Measurements from ENCODE around the gene MTRR.

The MTRR gene

GRCh38 chr5:7849681-7850394, 19.1 kb upstream of the MTRR start:
- intact Hi-C loops (cut with micrococcal nuclease), result no loop called here
- H3K4me1 Mint-ChIP-seq (ENCODE audit: low read depth), result peaks cover 5% of the 10 kb centered on the region
- no peaks in the 10 kb centered on the region for H3K9me3 Mint-ChIP-seq
- no peak overlapping the region for H3K27ac Mint-ChIP-seq
- H3K36me3 Mint-ChIP-seq (ENCODE audit: low read depth), result no peaks in the 10 kb centered on the region
- H3K27me3 Mint-ChIP-seq, result peaks cover 66% of the 10 kb centered on the region
- H3K4me3 Mint-ChIP-seq, result peak overlapping the region; percentile 4

GRCh38 chr5:7850395-7851239, 18.3 kb upstream of the MTRR start, which contains the start of gene CFAP90:
TSS of gene CFAP90 (minus strand) at chr5:7851133. CDS start at chr5:7851021, 112 bp downstream.
- Mint-ChIP-seq H3K9me3 (no peaks in the 10 kb centered on the region), H3K4me3 (peak within 1 kb of the TSS; percentile 67), H3K4me1 (ENCODE audit: low read depth) (peaks cover 5% of the 10 kb centered on the region), H3K27ac (no peak within 1 kb of the TSS), H3K36me3 (ENCODE audit: low read depth) (no peaks in the 10 kb centered on the region), H3K27me3 (peaks cover 67% of the 10 kb centered on the region)
- intact Hi-C loops (cut with micrococcal nuclease), result no loop called here

- intact Hi-C loops (cut with micrococcal nuclease), result no loop called here
- peaks cover 68% of the 10 kb centered on the region for H3K27me3 Mint-ChIP-seq
Observed at GRCh38 chr5:7851240-7851592, 17.7 kb upstream of the MTRR start.

GRCh38 chr5:7851617-7852289, 17.2 kb upstream of the MTRR start:
- intact Hi-C loops (cut with micrococcal nuclease), result no loop called here
- Mint-ChIP-seq H3K27me3 (peaks cover 62% of the 10 kb centered on the region), H3K9me3 (no peaks in the 10 kb centered on the region), H3K27ac (no peak overlapping the region), H3K36me3 (ENCODE audit: low read depth) (no peaks in the 10 kb centered on the region), H3K4me3 (no peak overlapping the region), H3K4me1 (ENCODE audit: low read depth) (peaks cover 5% of the 10 kb centered on the region)

More at GRCh38 chr5:7851240-7851592, 17.7 kb upstream of the MTRR start:
- H3K4me3 Mint-ChIP-seq, result peak overlapping the region; percentile 67
- no peak overlapping the region for H3K27ac Mint-ChIP-seq
- H3K36me3 Mint-ChIP-seq (ENCODE audit: low read depth), result no peaks in the 10 kb centered on the region
- H3K4me1 Mint-ChIP-seq (ENCODE audit: low read depth), result peaks cover 5% of the 10 kb centered on the region
- H3K9me3 Mint-ChIP-seq, result no peaks in the 10 kb centered on the region

- Mint-ChIP-seq H3K4me1 (ENCODE audit: low read depth) (peaks cover 5% of the 10 kb centered on the region), H3K36me3 (ENCODE audit: low read depth) (peaks cover 1% of the 10 kb centered on the region), H3K4me3 (no peak overlapping the region), H3K27ac (no peak overlapping the region), H3K27me3 (peaks cover 55% of the 10 kb centered on the region), H3K9me3 (no peaks in the 10 kb centered on the region)
- intact Hi-C loops (cut with micrococcal nuclease), result no loop called here
Observed at GRCh38 chr5:7852542-7852941, 16.4 kb upstream of the MTRR start.

GRCh38 chr5:7852988-7853387, 16.0 kb upstream of the MTRR start:
- intact Hi-C loops (cut with micrococcal nuclease), result no loop called here
- Mint-ChIP-seq H3K27me3 (peaks cover 52% of the 10 kb centered on the region), H3K36me3 (ENCODE audit: low read depth) (peaks cover 6% of the 10 kb centered on the region), H3K27ac (no peak overlapping the region), H3K4me1 (ENCODE audit: low read depth) (peaks cover 5% of the 10 kb centered on the region), H3K4me3 (no peak overlapping the region), H3K9me3 (no peaks in the 10 kb centered on the region)

- H3K4me1 Mint-ChIP-seq (ENCODE audit: low read depth), result peaks cover 5% of the 10 kb centered on the region
- peaks cover 30% of the 10 kb centered on the region for H3K27me3 Mint-ChIP-seq
- no peak overlapping the region for H3K4me3 Mint-ChIP-seq
- intact Hi-C loops (cut with micrococcal nuclease), result no loop called here
- H3K36me3 Mint-ChIP-seq (ENCODE audit: low read depth), result peaks cover 29% of the 10 kb centered on the region
- no peak overlapping the region for H3K27ac Mint-ChIP-seq
- no peaks in the 10 kb centered on the region for H3K9me3 Mint-ChIP-seq
Observed at GRCh38 chr5:7855611-7856010, 13.3 kb upstream of the MTRR start.

- H3K27me3 Mint-ChIP-seq, result peaks cover 18% of the 10 kb centered on the region
Observed at GRCh38 chr5:7856855-7857254, 12.1 kb upstream of the MTRR start.

GRCh38 chr5:7857361-7857760, 11.6 kb upstream of the MTRR start:
- Mint-ChIP-seq H3K27ac (no peak overlapping the region), H3K4me1 (ENCODE audit: low read depth) (no peaks in the 10 kb centered on the region), H3K36me3 (ENCODE audit: low read depth) (peaks cover 45% of the 10 kb centered on the region), H3K4me3 (no peak overlapping the region), H3K9me3 (no peaks in the 10 kb centered on the region), H3K27me3 (peaks cover 13% of the 10 kb centered on the region)
- intact Hi-C loops (cut with micrococcal nuclease), result no loop called here

More at GRCh38 chr5:7856855-7857254, 12.1 kb upstream of the MTRR start:
- intact Hi-C loops (cut with micrococcal nuclease), result no loop called here
- Mint-ChIP-seq H3K27ac (no peak overlapping the region), H3K4me3 (no peak overlapping the region), H3K9me3 (no peaks in the 10 kb centered on the region), H3K36me3 (ENCODE audit: low read depth) (peaks cover 42% of the 10 kb centered on the region), H3K4me1 (ENCODE audit: low read depth) (no peaks in the 10 kb centered on the region)

- no peak overlapping the region for H3K27ac Mint-ChIP-seq
- H3K4me3 Mint-ChIP-seq, result no peak overlapping the region
- H3K27me3 Mint-ChIP-seq, result peaks cover 10% of the 10 kb centered on the region
- H3K4me1 Mint-ChIP-seq (ENCODE audit: low read depth), result no peaks in the 10 kb centered on the region
- no peaks in the 10 kb centered on the region for H3K9me3 Mint-ChIP-seq
- intact Hi-C loops (cut with micrococcal nuclease), result no loop called here
- peaks cover 52% of the 10 kb centered on the region for H3K36me3 Mint-ChIP-seq (ENCODE audit: low read depth)
Observed at GRCh38 chr5:7857926-7858632, 10.9 kb upstream of the MTRR start.

- Mint-ChIP-seq H3K36me3 (ENCODE audit: low read depth) (peaks cover 69% of the 10 kb centered on the region), H3K27ac (no peak overlapping the region), H3K4me1 (ENCODE audit: low read depth) (peaks cover 35% of the 10 kb centered on the region), H3K27me3 (no peaks in the 10 kb centered on the region), H3K9me3 (no peaks in the 10 kb centered on the region), H3K4me3 (no peak overlapping the region)
- intact Hi-C loops (cut with micrococcal nuclease), result loop anchor here (10.0 kb wide), 1 partner anchor 589 kb away; no protein-coding TSS in a partner anchor
Observed at GRCh38 chr5:7866196-7866595, 2.8 kb upstream of the MTRR start.

- H3K27me3 Mint-ChIP-seq, result no peaks in the 10 kb centered on the region
- H3K9me3 Mint-ChIP-seq, result no peaks in the 10 kb centered on the region
- no peak overlapping the region for H3K4me3 Mint-ChIP-seq
- peaks cover 69% of the 10 kb centered on the region for H3K36me3 Mint-ChIP-seq (ENCODE audit: low read depth)
- intact Hi-C loops (cut with micrococcal nuclease), result loop anchor here (10.0 kb wide), 1 partner anchor 588 kb away; no protein-coding TSS in a partner anchor
- no peak overlapping the region for H3K27ac Mint-ChIP-seq
- peaks cover 46% of the 10 kb centered on the region for H3K4me1 Mint-ChIP-seq (ENCODE audit: low read depth)
Observed at GRCh38 chr5:7867260-7867659, 1.7 kb upstream of the MTRR start.

- H3K4me3 Mint-ChIP-seq, result peak overlapping the region; percentile 89
- H3K27me3 Mint-ChIP-seq, result no peaks in the 10 kb centered on the region
- no peaks in the 10 kb centered on the region for H3K9me3 Mint-ChIP-seq
- H3K27ac Mint-ChIP-seq, result peak overlapping the region; percentile 82
- H3K4me1 Mint-ChIP-seq (ENCODE audit: low read depth), result peaks cover 56% of the 10 kb centered on the region
- peaks cover 69% of the 10 kb centered on the region for H3K36me3 Mint-ChIP-seq (ENCODE audit: low read depth)
- intact Hi-C loops (cut with micrococcal nuclease), result loop anchor here (10.0 kb wide), 1 partner anchor 586 kb away; no protein-coding TSS in a partner anchor
Observed at GRCh38 chr5:7868427-7868772, 548 bp upstream of the MTRR start.

Data from dendritic cell treated with granulocyte-macrophage colony-stimulating factor and Interleukin-4, amounts not matched to agents 40 ng/mL and 50 ng/mL, for 4 days (primary cell).